Activated CD4-positive, alpha-beta T cell treated with anti-CD3 and anti-CD28 coated beads, Interleukin-2, amount 50 U/mL, for 48 hours (primary cell): Measurements from ENCODE around the gene RPL37A.
"Not testable (repeated sequence)": the region's sequence is repeated elsewhere in the genome, so short reads cannot be mapped to it uniquely, and the experiment has no call there.

Source experiments
- DNase-seq, 2 experiments: peaks; one replicate each; pipeline ENCODE4 v3.0.0-alpha.2; 2020

RPL37A gene

GRCh38 chr2:216518566-216519119 is 20.0 kb downstream of the RPL37A start:
- not testable (repeated sequence) for DNase-seq

- DNase-seq: peak; percentile 33 to 57
These were observed 20.6 kb downstream of the RPL37A start for GRCh38 chr2:216519154-216519762.

GRCh38 chr2:216520112-216520511 is 21.5 kb downstream of the RPL37A start:
- no peak for DNase-seq

- DNase-seq: no peak
These were observed 24.4 kb downstream of the RPL37A start for GRCh38 chr2:216522892-216523502.

- DNase-seq: no peak
These were observed 27.3 kb downstream of the RPL37A start for GRCh38 chr2:216525972-216526371.

- DNase-seq: no peak
These were observed 28.3 kb downstream of the RPL37A start for GRCh38 chr2:216526939-216527338.

- no peak for DNase-seq
These were observed 29.0 kb downstream of the RPL37A start for GRCh38 chr2:216527600-216527999.

- no peak for DNase-seq
These were observed 33.9 kb downstream of the RPL37A start for GRCh38 chr2:216532562-216532961.

GRCh38 chr2:216533609-216534008 is 35.0 kb downstream of the RPL37A start:
- DNase-seq: no peak

- DNase-seq: no peak
These were observed 36.2 kb downstream of the RPL37A start for GRCh38 chr2:216534809-216535208.

GRCh38 chr2:216535454-216535995 is 36.9 kb downstream of the RPL37A start:
- no peak for DNase-seq

- DNase-seq: no peak
These were observed 38.1 kb downstream of the RPL37A start for GRCh38 chr2:216536734-216537210.

GRCh38 chr2:216537366-216537765 is 38.7 kb downstream of the RPL37A start:
- no peak for DNase-seq

GRCh38 chr2:216538538-216538937 is 39.9 kb downstream of the RPL37A start:
- no peak for DNase-seq

GRCh38 chr2:216539120-216539519 is 40.5 kb downstream of the RPL37A start:
- no peak for DNase-seq

- DNase-seq: no peak
These were observed 41.2 kb downstream of the RPL37A start for GRCh38 chr2:216539791-216540241.

GRCh38 chr2:216540920-216541319 is 42.3 kb downstream of the RPL37A start:
- no peak for DNase-seq

- DNase-seq: no peak
These were observed 42.9 kb downstream of the RPL37A start for GRCh38 chr2:216541505-216541904.

GRCh38 chr2:216545359-216545758 is 46.7 kb downstream of the RPL37A start:
- no peak for DNase-seq

- no peak for DNase-seq
These were observed 47.6 kb downstream of the RPL37A start for GRCh38 chr2:216546241-216546640.

- no peak for DNase-seq
These were observed 48.2 kb downstream of the RPL37A start for GRCh38 chr2:216546641-216547403.

- no peak for DNase-seq
These were observed 50.3 kb downstream of the RPL37A start for GRCh38 chr2:216548901-216549331.
